ENCODE data around the gene MSLN.

- TF ChIP-seq POLR2A (IDR thresholded peaks at IDR 0.05) (no peak), CTCF (IDR thresholded peaks at IDR 0.05) (no peak)
Observed at GRCh38 chr16:791131-791530, 30.6 kb downstream of the MSLN start.
